GM18498 (cell line): Measurements from ENCODE around the gene FIGN.

Source experiments
- ATAC-seq: cut with Tn5 transposase; IDR thresholded peaks from one replicate; pipeline ENCODE4 v1.9.1; 2021; ENCODE audit warnings: mild to moderate bottlenecking, moderate library complexity; ENCODE audit not compliant: unreplicated experiment

The FIGN gene, protein sequence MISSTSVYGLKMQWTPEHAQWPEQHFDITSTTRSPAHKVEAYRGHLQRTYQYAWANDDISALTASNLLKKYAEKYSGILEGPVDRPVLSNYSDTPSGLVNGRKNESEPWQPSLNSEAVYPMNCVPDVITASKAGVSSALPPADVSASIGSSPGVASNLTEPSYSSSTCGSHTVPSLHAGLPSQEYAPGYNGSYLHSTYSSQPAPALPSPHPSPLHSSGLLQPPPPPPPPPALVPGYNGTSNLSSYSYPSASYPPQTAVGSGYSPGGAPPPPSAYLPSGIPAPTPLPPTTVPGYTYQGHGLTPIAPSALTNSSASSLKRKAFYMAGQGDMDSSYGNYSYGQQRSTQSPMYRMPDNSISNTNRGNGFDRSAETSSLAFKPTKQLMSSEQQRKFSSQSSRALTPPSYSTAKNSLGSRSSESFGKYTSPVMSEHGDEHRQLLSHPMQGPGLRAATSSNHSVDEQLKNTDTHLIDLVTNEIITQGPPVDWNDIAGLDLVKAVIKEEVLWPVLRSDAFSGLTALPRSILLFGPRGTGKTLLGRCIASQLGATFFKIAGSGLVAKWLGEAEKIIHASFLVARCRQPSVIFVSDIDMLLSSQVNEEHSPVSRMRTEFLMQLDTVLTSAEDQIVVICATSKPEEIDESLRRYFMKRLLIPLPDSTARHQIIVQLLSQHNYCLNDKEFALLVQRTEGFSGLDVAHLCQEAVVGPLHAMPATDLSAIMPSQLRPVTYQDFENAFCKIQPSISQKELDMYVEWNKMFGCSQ

DNA sequence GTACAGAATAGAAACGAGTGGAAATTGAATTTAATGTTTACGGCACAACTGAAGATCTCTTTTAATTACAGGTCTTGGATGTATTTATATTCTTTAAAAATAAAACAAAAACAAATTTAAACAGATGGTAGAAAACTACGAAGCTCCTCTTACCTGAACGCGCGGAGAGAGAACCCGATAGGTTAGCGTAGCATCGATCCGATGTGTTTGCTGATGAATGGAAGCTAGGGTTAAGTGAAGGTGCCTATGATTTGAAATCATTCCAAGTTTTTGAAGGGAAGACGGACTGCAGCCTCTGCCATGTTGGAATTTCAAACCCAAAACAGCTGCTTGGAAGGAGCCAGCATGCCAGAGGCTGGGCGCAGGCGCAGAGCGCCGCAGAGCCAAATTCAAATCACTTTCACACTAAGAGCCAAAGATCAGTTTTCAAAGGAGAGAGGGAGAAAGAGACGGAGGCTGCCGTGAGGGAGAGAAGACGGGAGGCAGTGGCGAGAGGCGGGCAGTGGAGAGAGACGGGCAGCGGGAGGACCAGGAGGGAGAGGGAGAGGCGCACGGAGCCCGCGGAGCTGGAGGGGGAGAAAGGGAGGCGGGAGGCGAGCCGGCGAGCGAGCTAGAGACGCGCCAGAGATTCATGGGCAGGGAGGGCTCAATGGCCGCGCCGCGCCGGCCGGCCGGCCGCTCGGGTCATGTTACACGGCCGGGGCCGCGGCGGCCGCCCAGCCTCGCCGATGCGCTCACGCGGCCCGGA, at the start of gene FIGN:
Gene FIGN (minus strand): TSS at position 324 of the 748 bp plus-strand sequence. CDS start 1,081 bp downstream, outside the sequence.
- ATAC-seq: no peak

DNA sequence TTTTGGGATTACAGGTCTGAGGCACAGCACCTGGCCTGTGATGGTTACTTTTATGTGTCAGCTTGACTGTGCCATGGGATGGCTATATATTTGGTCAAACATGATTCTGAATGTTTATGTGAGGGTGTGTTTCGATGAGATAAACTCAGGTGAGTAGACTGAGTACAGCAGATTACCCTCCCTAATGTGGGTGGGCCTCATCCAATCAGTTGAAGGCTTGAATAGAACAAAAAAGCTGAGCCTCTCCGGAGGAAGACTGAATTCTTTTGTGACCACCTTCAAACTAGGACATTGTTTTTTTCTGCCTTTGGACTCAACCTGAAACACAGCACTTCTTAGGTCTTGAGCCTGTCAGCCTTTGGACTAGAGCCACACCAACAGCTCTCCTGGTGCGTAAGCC, 49.4 kb upstream of the FIGN start:
- no peak for ATAC-seq

DNA sequence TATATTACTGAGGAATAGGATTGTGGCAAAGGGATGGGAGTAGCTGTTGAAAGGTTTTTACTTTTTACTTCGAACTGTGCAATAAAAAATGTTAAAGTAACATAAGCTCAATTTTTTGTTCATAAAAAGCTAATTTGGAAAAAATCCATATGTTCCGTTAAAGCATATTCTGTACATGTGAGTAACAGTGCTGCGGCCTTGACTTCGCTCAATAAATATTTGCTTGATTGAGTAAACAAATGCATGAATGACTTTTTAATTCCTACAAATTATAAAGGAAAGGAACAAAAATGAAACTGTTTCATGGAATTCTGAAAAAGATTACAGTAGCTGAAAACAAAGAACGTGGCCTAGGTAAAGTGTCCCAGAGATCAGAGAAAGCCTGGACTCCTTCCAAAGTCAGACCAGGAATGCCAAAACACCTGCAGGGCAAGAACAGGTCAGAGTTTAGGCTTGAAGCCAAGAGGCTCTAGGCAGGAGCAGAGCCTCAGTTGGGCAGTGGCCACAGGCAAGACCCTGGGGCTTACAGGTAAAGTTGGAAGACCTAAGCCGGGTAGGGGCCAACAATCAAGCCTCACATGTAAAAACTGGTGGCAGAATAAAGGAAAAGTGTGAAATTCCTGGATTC, 44.3 kb upstream of the FIGN start:
- no peak for ATAC-seq

DNA sequence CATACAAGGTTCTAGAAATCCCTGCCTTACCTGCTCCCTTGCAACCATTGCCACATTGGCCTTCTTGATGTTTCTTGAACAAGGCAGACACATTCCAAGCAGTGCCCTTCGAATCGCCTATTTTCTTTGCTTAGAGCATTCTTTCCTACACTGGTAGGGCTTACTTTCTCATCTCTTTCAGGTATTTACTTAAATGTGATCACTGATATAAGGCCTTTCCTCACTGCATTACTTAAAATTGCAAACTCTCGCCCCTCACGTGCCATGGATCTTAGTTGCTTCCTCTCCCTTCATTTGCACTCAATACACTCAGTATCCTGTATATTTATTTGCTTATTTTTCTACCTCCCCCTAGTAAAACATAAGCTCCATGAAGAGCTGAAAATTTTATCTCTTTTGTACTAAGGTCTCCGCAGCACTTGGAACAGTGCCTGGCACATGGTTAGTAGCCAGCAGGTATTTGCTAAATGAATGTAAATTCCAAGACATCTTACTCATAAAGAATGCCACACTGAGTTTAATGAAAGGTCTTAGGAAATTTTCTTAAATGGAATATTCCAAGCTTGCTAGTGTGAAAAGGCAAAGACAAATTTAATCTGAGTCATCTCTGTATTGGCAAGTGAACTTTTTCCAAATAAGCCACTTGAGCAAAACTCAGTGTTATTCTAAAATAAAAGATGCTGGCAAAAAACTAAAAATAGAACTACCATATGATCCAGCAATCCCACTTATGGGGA, 42.4 kb upstream of the FIGN start:
- ATAC-seq: no peak

DNA sequence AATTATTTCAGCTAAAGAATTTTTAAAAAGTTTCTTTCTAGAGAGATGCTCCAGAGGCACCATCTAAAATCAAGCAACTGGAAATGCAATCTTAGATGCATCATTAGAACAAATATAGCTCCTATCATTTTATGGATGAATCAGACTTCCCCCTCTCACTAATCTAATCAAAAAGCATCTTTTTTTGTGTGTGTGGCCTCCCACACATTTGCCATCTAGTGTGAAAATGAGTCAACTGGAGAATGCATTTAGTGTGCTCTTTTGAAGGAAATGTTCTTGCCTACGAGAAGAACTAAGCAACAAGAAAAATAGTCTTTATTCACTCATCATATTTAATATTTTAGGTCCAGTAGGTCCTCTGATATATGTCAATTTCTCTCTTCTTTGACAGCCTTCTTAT, 39.5 kb upstream of the FIGN start:
- no peak for ATAC-seq

DNA sequence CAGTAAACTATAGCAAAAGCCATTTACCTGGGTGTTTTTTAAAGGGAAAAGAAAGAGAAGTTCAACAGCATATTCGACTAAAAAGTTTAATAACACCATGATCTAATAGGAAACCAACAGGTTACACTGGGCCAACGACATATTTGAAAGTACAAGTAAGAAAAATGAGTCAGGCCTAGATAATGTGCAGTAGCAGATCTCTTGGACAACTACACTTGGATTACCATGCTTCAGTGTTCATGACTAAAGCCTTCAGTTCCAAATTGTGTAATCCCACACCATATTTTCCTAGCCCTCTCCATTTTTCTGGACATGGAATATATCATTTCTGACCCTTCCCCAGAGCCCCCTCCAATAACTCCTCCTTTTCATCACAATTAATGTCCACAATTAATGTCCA, 39.1 kb upstream of the FIGN start:
- no peak for ATAC-seq

DNA sequence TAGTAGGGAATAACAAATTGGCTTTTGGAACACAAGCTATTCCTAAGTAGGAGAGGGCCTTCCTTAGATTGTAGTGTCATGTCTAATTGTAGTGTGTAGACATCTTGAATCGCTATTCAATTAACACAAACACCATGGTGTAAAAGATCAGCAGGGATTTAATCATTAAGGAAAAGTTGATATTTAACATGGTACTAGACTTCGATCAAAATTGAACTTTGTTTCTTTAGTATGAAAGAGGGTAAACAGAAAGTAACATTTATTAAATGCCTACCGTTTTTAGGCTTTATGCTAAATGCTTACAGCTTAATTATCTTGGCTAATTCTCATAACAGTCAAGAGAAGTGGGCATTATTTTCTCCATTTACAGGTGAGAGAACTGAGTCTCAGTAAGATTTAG, 37.5 kb upstream of the FIGN start:
- no peak for ATAC-seq

DNA sequence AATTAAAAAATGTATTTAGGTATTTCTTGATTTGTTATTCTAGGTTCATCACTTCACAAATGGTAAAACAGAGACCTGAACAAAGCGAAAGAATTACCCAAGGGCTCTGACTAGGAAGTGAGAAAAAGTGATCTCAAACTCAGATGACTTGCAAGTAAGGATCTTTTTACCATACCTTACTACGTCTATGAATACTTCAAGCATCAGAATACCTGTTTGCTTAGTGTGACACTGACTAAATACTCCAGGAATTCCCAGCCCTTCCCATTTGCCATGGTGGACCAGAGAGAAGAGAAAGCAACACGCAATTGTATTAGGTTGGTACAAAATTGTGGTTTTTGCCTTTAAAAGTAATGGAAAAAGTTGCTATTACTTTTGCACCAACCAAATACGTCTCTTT, 35.8 kb upstream of the FIGN start:
- ATAC-seq: no peak

DNA sequence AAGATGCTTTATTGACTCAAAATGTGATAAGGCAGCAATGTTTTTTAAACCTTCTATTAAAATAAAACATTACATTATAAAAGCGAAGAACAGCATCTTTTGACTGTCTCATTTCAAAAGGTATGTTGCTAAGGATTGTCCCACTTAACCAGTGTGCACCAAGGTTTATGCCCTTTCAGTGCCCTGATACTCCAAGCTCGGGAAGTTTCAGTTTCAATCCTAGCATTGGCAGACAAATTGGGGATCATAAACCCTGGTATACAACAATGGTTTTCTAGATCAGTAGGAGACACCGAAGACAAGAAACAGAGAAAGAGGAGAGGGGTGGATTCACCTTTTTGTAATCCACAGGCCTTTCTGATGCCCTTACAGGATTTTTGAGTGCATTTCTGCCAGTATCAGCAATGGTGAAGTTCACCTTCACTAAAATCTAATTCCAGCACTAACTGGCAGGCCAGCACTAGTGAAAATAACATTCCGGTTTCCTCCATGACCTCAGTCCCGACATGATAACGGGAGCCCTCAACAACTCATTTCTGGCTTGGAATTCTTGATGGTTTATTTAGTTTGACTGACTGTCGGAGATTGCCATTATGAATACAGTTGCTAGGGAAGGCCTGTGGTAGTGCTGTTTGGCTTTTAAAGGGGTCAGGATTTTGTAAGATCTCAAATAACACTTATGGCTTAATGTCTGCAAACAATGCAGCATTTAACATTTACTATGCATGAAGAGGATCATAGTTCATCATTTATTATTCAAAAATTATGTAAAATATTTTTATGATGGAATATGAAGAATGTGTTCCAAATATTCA, 33.3 kb upstream of the FIGN start:
- no peak for ATAC-seq

DNA sequence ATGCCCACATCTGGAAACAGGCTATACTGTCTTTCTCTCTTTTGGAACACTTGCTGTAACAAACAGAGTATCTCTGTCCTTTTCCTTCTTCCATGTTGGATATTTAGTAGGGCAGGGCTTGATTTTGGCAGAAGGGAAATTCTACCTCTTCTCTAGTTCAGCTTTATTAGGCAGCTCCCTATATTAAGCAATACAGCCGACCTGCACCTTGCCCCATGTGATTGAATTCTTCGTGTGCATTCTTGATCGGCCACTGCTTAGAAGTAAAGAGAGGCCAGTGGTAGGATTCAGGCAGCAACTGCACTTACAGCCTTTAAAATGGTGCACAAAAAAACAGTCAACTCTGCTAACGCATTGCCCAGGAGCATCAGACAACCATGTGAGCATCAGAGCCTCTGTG, 31.3 kb upstream of the FIGN start:
- no peak for ATAC-seq

DNA sequence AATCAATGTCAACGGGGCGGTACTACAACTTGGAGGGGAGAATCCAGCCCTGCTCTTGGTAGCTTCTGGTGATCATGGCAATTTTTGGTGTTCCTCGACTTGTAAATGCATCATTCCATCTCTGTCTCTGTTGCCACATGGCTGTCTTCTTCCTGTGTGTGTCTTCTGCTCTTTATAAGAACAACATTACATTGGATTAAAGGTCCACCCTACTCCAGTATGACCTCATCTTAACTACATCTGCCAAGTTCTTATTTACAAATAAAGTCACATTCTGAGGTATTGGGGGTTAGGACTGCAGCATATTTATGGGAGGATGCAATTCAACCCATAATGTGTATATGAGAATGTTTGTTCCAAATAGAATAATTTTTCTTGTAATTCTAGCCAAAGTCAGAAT, 28.8 kb upstream of the FIGN start:
- ATAC-seq: no peak

DNA sequence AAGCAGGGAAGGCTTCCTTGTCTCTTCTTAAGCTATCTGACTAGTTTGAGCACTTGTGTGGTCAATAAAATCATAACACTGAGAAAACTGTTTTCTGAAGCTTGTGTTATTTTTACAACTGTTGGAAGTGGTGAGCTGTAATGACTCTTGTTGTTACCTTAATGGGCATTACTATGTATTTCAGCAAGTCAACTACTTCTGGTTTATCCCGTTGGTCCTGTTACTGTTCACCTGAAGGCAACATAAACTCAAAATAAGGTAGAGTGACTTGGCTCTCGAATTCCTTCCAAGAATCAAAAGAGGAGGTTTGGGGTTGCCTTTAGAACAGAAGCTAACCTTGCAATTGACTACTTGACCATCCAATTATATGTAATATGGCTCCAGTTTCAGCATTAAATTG, 23.2 kb upstream of the FIGN start:
- no peak for ATAC-seq

DNA sequence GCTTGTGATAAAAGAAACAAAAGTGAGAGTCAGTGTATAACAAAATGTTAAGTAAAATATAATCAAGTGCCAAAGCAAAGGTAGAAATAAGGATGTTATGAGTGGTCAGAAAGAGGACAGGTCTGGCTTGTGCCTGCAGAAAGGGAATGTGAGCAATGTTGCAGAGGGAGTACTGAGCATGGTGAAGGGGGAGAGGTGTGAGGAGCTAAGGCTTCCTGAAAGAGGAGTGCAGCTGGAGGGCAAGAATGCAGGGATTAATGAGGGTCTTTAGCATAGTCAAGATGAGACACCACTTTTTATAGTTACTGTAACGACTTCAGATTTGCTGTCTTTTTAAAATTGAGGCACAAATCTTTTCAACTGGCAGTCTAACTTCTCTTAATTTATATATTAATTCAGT, 22.0 kb upstream of the FIGN start:
- ATAC-seq: no peak

DNA sequence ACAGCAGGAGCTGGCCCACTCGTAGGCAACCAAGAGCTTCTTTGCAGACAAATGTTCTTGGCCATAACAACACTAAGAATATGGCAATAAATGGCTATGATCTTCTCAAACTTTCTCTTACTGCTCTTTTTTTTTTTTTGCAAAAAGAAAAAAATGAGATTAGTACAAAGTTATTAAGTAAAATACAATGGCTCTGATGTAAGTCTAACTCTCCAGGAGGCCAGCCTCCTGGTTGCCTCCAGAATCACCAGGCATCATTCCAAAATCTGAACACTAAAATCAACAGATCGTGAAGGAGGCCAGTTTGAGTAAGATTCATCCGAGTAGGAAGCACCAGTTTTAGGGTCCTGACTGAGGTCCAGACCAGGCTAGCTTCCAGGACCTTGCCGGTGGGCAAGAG, 20.8 kb upstream of the FIGN start:
- ATAC-seq: no peak

DNA sequence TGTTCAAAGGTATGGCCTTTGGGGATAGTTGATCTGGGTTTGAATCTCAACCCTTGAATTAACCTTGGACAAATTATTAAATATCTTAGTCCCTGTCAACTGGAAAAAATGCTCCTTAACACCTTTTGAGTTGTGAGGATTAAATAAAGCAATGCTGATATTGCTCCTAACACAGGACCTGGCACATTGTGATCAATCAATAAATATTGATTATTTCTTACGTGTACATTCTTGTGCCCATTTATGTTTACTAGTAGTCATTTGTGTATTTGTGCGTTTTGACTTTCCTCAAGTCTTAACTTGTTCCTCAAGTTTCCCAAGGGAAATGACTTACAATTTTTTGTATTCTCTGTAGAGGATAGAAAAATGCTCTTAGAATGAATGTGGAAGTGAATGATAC, 19.6 kb upstream of the FIGN start:
- no peak for ATAC-seq

DNA sequence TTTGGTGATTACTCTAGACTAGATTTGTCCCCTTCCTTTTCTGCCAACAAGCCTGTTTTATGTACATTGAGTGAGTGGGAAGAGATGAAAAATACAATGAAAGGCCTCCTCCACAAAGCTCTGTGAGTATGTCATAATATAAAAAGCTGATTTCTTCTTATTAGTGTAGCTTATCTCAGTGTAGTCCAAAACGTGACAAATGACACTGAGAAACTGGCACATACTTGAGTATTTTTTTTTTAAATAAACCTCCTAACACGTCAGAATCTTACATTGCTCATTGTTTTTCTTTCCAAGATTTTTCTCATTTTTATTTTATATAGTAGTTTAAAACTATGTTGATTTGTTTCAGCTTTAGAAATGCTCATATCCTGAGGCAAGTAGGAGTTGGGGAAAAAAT, 17.9 kb upstream of the FIGN start:
- ATAC-seq: no peak

DNA sequence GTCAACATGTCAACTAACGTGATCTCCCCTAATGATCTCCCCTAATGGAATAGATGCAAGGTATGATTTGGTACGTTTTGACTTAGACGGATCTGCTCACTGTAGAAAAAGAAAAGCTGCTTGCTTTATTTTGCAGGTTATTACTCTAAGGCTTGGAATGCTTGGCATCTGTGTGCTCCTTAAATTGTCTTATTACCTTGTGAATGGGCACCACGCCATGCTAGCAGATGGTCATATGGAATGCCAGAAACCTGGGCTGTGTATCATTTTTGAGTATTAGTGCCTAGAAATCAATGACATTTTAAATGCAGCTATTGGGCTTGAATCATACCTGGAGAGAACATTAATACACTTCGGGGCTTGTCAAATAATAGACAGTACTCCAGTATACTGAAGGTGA, 16.5 kb upstream of the FIGN start:
- ATAC-seq: no peak

DNA sequence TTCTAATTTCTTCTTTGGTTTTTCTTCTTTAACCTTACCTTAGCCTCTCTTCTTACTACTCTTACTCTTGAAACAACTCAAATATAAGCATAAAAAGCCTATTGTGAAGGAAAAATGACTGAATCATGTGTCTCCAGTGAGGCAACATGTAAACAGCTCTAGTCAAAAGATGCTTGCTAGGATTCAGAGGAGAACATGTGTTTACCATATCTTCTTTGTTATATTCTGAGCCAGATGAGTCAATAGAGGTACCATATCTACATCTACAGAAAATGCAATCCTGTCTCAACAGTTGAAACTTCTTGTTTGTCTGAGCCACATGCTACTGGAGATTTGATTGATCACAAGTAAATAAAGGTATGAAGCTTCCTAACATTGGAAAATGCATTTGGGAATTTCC, 15.9 kb upstream of the FIGN start:
- ATAC-seq: no peak

DNA sequence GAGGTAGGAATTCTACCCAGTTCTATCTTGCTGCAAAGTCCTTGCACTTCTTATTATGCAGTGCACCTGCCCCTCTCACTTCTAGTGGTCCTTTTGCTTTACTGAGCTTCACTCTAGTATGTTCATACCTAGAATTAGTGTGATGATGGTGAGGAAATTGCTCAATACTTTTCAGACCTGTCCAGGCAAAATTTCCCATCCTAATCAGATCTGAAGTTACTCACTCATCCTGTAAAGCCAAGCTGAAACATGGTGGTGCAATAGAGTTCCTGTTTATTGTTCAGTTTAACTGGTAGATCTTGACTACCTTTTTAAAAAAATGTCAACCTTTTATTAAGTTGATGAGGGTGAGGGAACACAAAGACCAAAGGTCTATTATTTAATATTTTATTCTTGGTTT, 12.6 kb upstream of the FIGN start:
- ATAC-seq: no peak

DNA sequence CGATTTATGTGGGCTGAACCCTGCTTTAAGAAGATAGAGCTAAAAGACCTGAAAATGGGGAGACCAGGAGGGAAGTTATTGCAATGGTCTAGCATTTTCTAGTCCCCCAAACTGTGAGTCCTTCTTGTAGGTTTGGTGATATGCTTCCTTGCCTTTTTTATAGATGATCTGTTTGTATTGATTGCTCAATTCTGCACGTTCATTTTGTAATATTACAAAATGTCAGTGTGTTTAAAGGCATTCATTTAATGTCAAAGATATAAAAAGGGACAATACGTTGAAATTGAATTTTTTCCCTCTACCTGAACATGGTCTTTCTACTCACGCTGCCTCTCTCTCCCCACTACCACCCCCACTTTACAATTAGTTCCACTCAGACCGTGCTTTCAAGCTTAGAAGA, 5.6 kb upstream of the FIGN start:
- ATAC-seq: no peak
